Posterior vena cava (tissue), 2 donors: Measurements from ENCODE around the gene CACNA1G. TPM values are rescaled to one million over a fixed set of nuclear protein-coding genes. Genes with fewer than 3 reads are reported as not detected.
A peak's percentile ranks its signal among the peaks of the same experiment; 100 is the strongest.

ENCODE experiments used
- DNase-seq: peaks from one replicate; pipeline ENCODE4 v3.0.0-alpha.2; 2020; ENCODE audit warnings: low spot score
- intact Hi-C, 2 donors: fragments of 100-400 bp; cut with DNase I; formaldehyde crosslinking; loops; one replicate each; pipeline versions ENCODE4 v1.14.1 to v1.14.2; 2022 to 2023
- long read RNA-seq, 2 donors: library from polyadenylated mRNA; unstranded; transcript quantifications; one replicate each; pipeline ENCODE4 v2.0.0, GENCODE V29; 2020 to 2021
- total RNA-seq, 2 donors: library from RNA; stranded (reverse); fragmentation: NEBNext Ultra II Directional; extraction: Animal tissue kit (Norgen Biotek cat#: 25700); gene quantifications; one replicate each; pipeline ENCODE4 v1.2.1, GENCODE V29; 2021
- donor health status: DM: yes; HTN: yes; CAD: no.
- donor health status: DM: yes; HTN: yes; CAD: no.

Gene CACNA1G
- total RNA-seq, result 1 to 10 TPM; 1.1 to 4.4 TPM
- long read RNA-seq, donor 1, partial matches to known transcripts, result 1 of 2 reads
- long read RNA-seq, donor 1, other reads (novel, unspliced or antisense), result 1 of 2 reads
- long read RNA-seq, donor 2, result 0 reads

DNA sequence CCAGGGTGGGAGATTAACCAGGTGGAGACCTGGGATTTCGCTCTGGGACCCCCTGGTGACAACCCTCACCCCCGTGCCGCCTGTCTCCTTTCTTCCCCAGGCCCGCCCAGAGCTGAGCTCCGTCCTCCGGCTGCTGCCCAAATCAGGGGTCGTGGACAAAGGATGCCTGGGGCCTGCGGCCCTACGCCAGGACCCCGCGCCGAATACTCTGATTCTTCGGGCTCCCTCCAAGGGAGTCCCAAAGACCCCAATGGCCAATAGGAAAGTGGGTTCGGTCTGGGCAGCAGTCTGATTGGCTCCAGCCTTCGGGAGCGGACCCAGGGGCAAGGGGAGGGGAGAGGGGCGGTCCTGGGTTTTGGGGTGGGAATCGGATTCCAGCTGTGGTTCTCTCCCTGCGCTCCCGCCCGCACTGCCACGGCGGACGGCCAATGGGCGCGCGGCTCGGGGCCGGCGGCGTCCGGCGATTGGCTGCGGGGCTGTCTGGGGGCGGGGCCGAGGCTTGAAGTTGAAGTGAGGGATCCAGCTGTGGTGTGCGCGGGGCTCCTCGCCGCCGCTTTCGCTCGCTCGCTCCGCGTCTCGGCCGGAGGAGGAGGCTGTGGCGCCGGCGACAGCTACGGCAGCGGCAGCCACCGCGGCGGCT lies at the start of gene CACNA1G:
Gene CACNA1G, plus strand, starts transcription at position 531 of the 640 bp plus-strand sequence. CDS start 745 bp downstream, outside the sequence.
- peak; percentile 97 for DNase-seq
- intact Hi-C loops, result no loop called here

DNA sequence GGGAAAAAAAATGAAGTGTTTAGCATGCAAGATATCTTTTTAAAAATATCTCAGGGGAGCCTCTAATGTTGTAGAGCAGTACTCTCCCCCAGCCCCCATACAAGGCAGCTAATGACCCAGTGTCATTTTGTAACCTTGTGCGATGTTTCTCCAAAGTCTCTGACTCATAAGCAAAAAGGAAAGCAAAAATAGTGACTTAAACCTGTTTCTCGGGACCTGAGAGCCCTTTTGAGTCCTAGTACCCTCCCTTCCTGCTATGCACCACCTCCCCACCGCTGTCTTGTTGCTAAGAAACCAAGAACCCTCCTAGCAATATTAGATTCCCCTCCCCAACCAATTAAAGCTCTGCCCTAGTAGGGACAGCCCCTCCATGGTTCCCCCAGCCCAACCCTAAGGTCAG lies 49.5 kb upstream of the CACNA1G start:
- intact Hi-C loops, result no loop called here
- DNase-seq, result no peak

DNA sequence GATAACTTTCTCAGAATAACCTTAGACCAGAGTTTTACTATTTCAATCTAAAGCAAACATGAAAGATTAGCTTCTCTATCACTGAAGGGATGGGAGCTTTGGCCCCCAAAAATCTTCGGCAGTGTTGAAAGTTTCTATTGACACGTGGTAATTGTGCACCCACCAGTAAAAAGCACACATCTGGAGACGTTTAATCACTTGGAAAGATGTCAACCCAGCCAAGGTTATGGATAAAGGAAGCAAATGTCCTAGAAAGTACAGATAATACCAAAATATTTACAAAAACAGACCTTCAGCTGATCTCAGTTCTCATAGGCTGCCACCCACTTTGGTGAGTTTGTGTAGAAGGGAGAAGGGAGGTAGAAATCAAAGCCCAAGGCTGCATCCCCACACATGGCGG lies 47.0 kb upstream of the CACNA1G start:
- intact Hi-C loops, result no loop called here
- no peak for DNase-seq

DNA sequence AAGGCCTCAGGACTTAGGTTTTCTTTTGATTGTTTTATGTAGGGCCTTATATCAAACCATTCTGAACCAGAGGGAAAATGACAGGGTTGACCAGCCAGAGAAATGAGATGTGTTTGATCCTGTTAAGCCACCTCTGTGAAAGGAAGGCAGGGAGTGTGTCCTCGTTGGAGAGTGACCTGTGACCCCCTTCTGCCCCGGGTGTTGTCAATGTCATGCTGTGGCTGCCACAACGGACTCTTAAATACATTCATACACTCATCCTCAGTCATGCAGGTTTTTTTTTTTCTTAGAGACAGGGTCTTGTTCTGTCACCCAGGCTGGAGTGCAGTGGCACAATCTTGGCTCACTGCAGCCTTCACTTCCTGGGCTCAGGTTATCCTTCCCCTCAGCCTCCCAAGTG lies 46.1 kb upstream of the CACNA1G start:
- DNase-seq, result no peak
- intact Hi-C loops, result no loop called here

DNA sequence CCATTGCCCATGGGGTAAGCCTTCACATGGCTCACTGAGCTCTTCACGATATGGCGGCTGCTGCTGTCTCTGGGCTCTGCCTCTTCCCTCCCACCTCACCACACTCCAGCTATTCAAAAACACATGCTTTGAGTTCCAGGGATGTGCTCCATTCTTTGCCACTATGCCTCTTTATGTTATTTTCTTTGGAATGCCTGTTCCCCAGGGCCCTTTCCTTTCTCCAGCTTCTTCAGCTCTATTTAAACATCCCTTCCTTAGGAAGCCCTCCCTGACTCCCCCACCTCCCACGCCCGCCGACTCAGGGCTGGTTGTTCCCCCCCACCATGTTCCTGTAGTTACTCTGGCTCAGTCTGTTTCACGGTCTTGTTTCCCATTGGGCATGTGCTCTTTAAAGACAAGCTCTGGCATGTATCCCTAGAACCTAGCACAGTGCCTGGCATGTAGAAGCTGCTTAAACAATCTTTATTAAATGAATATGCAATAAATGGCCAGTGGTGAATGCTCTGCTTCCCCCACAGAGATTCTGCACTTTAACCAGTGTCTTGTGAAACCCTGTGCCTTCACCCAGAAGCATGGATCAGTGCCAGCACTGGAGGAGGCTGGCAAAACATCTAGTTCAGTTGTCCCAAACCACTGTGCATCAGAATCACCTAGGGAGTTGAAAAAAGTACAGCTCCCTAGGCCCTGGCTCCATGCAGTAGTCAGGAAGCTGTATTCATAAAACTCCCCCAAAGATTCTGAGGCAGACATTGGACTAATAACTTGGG lies 45.4 kb upstream of the CACNA1G start:
- no peak for DNase-seq
- intact Hi-C loops, result no loop called here

DNA sequence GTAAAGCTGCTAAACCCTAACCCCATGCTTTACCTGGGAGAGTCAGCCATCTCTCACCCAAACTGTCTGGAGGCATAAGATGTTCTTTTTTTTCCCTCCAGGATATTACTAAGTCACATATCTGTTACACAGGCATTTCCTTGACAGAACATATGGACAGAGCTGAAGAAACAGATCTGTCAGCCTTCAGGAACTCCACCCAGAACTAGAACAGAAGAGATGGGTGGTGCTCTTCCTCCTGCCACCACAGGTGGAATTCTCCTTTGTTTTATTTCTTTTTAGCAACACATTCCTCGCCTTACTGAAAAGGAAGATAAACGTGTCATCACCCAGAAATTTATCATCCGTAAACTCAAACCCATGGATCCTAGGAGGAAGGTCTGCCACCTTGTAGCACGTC lies 43.5 kb upstream of the CACNA1G start:
- intact Hi-C loops, result no loop called here
- DNase-seq, result no peak

DNA sequence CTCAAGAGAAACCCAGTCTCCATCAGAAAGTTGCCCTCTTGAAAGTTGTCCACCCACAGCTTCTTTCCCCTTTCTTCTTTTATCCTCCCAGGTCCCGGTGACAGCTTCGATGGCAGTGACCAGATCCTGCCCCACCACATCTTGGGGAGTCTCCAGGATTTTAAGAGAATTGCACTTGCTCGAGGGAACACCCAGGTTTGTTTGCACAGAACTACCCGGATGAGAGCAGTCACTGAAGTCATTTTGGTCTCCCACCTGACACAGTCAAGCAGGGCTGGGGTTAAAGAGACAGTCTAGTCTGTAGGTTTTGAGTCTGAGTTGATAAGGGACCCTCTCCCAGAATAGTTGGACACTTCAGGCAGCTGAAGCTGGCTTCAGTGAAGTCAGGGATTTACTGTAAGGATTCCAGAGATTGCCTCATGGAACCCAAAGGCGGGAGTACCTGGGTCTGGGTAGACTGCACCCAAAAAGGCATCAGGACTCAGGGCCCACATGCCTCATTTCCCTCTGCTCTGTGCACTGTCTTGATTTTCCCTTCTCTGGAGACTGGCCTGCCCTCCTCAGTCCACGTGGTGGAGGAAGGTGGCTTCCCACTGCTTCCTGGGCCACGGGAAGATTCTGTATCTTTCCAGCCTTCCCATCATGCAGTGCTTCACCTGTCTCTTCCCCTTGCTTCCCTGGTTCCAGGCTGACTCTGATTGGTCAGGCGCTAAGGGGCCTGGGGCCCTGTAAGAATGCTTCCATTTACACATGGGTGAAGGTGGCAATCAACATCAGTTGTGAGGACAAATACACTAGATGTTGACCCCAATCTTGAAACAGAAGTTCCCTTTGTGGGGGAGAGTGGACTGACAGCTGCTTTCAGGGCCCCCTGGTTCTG lies 42.8 kb upstream of the CACNA1G start:
- intact Hi-C loops, result no loop called here

DNA sequence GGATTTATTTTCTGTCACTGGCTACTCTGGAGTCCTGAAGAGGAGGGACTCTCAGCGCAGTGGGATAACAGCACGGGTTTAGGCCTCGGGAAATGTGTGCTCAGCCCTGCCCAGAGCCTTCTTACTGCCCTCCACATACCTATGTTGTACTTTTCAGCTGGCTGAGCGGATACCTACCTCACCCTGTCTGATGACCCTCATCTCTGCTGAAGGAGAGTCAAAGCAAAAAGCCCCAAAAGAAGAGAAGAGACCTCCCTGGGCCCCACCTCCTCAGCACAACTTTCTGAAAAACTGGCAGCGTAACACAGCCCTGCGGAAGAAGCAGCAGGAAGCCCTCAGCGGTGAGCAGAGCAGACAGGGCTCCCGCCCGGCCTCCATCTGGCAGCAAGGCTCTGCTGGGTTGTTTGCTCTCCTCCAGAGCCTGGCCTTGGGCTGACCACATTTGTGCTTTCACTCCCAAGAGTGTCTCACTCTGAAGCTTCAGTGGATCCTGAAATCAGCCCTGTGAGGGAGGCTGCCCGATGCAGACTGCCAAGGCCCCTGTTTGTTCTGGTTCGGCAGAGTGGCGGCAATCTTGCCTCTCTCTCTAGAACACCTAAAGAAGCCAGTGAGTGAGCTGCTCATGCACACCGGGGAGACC lies 42.0 kb upstream of the CACNA1G start:
- no peak for DNase-seq
- intact Hi-C loops, result no loop called here

More for the DNA sequence above, 42.8 kb upstream of the CACNA1G start:
- DNase-seq, result no peak

DNA sequence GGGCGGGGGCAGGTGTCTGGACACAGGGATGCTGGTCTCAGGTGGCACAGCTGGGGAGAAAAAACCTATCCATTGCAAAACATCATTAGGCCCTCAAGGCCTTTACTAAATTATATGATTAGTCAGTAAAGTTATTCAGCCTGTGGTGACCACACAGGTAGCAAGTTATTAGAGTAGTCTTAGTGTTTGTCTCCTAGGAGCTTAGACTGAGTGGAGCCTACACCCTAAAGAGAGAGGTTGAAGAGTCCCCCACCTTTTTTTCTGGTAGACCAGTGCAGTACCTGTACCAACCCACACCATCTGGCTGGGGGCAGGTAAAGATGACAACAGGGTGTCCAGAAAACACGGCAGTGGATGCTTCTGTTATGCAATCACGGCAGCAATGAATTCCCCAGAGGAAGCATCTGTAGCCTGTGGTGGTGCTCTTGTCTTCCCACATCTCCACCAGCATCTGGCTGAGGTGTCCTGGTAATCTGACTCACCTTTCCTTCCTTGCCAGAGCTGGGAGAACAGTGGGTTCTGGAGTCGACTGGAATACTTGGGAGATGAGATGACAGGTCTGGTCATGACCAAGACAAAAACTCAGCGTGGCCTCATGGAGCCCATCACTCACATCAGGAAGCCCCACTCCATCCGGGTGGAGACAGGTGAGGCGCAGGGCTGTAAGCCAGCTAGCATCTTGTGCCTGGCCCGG lies 41.2 kb upstream of the CACNA1G start:
- no peak for DNase-seq
- intact Hi-C loops, result no loop called here

DNA sequence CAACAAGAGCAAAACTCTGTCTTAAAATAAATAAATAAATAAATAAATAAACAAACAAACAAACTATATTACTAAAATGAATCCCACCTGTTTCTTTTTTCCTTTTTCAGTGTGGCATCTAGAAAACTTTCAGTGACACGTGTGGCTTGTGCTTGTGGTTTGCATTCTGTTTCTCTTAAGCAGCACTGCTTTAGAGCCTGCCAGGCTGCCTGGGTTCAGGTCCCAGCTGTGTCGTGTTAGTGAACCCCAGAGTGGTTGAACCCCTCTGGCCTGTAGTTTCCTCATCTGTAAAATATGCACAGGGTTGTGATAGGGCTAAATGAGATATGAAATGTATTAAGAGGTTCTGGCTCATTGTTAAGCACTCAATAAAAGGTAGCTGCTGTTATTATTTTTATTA lies 40.0 kb upstream of the CACNA1G start:
- intact Hi-C loops, result no loop called here
- DNase-seq, result no peak

DNA sequence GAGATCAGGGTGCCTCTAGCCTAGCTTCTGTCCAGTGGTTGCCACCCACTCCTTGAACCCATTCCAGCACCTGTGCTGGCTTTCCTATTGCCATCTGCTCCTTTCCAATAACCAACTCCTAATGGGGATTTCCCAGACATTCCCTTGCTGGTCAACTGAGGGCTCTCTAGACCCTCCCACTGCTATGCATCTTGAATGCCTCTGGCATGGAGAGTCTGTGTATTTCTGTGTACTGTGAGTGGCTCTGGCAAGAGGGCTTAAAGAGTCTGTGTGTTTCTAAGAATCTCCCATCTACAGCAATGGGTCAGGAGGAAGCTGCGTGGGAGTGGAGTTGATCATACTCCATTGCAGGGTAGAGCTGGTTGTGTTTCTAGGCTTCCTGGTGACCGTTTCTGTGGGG lies 39.0 kb upstream of the CACNA1G start:
- no peak for DNase-seq
- intact Hi-C loops, result no loop called here

DNA sequence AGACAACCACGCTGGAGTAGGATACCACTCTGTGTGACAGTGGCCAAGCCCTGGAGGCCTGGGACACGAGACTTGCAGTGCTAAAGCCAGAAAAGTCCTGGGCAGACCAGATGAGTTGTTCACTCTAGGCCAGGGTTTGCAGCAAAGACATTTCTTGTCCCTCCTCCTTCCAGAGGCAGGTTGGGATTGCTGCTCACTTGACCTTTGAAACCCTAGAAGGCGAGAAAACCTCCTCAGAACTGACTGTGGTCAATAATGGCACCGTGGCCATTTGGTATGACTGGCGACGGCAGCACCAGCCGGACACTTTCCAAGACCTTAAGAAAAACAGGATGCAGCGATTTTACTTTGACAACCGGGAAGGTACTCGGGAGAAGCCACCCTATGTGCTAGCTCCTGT lies 37.7 kb upstream of the CACNA1G start:
- no peak for DNase-seq
- intact Hi-C loops, result no loop called here

DNA sequence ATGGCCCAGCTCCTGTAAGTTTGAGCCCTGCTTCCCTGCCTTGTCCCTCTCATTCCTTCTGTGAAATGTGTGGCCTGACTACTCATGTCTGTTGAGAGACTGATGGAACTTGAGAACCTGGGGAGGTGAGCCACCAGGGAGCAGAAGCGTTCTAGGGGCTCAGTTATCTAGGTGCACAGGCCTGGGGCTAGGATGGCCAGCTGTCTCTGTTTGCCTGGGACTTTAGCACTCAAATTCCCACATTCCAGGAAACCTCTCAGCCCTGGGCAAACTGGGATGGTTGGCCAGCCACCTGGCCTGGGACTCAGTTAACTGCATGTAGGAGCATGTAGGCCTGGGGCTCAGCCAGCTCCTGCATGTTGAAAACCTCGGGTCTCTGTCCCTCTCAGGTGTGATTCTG lies 37.3 kb upstream of the CACNA1G start:
- intact Hi-C loops, result no loop called here
- DNase-seq, result no peak

DNA sequence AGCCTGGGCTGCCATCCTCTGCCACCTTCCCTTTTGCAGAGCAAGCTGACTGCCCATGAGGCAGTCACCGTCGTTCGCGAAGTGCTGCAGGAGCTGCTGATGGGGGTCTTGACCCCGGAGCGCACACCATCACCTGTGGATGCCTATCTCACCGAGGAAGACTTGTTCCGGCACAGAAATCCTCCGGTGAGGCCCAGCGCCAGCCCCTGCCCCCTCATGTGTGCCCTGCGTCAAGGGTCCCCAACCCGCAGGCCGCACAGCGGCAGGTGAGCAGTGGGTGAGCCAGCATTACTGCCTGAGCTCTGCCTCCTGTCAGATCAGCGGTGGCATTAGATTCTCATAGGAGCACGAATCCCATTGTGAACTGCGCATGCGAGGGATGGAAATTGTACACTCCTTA lies 35.7 kb upstream of the CACNA1G start:
- no peak for DNase-seq

DNA sequence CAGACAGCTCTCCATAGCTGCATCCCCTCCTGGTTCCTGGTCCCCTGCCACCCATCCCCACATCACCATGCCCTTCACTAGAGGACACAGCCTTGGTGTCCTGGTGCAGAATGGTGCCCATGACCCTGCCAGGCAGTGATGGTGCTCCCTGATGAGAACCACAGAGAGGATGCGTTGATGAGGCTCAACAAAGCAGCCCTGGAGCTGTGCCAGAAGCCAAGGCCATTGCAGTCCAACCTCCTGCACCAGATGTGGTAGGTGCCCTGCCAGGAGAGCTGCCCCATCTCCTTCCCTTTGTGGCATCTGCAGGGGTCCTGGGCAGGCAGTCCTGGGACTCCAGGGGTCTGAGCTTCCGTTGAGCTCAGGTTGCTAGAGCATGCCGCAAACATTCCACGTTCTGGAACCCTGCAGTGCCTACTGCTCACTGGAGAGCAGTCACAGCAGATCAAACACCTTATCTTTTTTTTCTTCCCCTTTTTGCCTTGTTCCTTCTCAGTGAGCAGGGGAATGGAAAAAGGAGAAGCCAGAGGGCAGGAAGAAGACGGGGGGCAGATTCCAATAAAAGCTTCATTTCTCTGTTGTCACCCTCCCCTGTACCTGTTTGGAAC lies 33.3 kb upstream of the CACNA1G start:
- intact Hi-C loops, result no loop called here
- no peak for DNase-seq

More for the DNA sequence above, 35.7 kb upstream of the CACNA1G start:
- intact Hi-C loops, result no loop called here

DNA sequence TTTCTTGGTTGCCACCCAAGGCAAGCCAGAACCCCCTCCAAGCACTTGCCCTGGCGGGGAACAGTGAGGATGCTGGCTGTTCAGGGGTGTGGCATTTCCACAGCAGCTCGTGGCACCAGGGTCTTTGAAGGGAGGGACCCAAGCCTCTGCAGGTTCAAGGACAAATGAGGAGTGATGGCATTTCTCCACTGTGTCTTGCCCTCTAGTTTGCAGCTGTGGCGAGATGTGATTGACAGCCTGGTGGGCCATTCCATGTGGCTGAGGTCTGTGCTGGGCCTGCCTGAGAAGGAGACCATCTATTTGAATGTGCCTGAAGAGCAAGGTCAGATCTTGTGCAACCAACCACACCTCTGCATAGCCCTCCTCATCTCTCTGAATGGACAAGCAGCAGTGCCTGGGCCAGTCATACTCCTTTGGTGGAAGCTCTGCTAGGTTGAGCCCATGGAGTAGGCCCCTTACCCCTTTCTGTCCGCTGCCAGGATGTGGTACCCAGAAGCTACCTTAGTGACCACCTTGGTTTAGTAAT lies 32.5 kb upstream of the CACNA1G start:
- intact Hi-C loops, result no loop called here
- no peak for DNase-seq

DNA sequence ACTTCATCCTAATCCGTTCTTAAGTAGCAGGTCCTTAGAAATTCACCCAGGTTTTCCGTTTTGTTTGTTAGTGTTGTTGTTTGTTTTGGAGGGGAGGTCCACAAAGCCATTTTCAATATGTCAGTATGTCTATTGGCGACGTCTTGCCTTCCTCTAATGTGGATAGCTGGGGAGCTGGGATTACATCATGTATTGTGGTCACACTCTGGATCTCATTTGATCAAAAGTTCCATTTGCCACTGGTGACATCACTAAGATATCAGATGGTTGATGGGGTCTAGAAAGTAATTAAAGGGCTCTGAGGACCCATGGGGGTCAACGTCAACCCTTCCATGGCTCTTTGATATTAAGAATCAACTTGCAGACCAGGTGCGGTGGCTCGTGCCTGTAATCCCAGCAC lies 30.7 kb upstream of the CACNA1G start:
- intact Hi-C loops, result no loop called here
- DNase-seq, result no peak

DNA sequence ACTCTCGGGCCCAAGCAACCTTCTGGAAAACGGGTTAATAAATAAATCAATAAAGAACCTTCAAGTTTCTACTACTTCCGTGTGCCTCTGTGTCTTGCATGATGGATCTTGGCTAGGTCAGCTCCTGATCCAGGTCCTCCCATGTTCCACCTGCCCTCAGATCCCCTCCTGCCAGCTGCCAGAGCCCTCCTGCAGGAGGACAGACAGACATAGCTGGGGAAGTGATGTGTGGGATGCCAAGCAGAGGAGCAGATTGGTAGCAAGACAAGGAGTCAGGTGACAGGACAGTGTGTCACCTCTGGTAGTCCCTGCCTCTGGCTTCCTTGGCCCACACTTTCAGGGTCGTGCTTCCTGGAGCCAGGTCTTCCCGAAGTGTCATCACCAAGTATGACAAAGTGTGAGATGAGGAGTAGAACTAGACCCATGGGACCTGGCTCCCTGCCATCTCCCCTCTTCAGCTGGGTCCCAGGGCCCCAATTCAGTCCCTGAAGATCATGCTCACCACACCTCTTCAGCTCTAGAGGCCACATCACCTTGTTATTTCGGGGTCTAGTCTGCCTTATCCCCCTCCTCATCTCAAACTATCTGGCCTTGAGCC lies 29.0 kb upstream of the CACNA1G start:
- DNase-seq, result no peak
- intact Hi-C loops, result no loop called here
